Thyroid gland (tissue), 4 donors: ENCODE measurements around the gene FMN1. TPM values are rescaled to one million over a fixed set of nuclear protein-coding genes. Genes with fewer than 3 reads are reported as not detected.
"Not testable (repeated sequence)": the region's sequence is repeated elsewhere in the genome, so short reads cannot be mapped to it uniquely, and the experiment has no call there.

Source experiments
- DNase-seq, 2 donors: peaks; one replicate each; pipeline ENCODE4 v3.0.0-alpha.2; 2019
- H3K27ac ChIP-seq, 3 donors: fragments of 200-600 bp; sonication (generic); 1 replicate in 2 of 3; 2 replicates in 1 of 3; pipeline ENCODE4 v1.5.1; 2016 to 2019; ENCODE audit warnings: mild to moderate bottlenecking in 1 of 3, moderate library complexity in 1 of 3
- H3K27me3 ChIP-seq: fragments of 200-600 bp; sonication (generic); one replicate; pipeline ENCODE4 v1.5.1; 2019
- H3K36me3 ChIP-seq, 2 donors: fragments of 200-600 bp; sonication (generic); one replicate each; pipeline ENCODE4 v1.5.1; 2016 to 2019
- H3K4me1 ChIP-seq, 2 donors: fragments of 200-600 bp; sonication (generic); one replicate each; pipeline ENCODE4 v1.5.1; 2017 to 2019
- H3K4me3 ChIP-seq, 3 donors: fragments of 200-600 bp; sonication (generic); replicated peaks in 1 of 3; 1 replicate in 2 of 3; 2 replicates in 1 of 3; pipeline ENCODE4 v1.5.1; 2016; ENCODE audit warnings: mild to moderate bottlenecking in 1 of 3
- H3K9me3 ChIP-seq: fragments of 200-600 bp; sonication (generic); one replicate; pipeline ENCODE4 v1.5.1; 2017
- POLR2A ChIP-seq, 2 donors: fragments of 450-650 bp; IDR thresholded peaks; one replicate each; pipeline ENCODE4 v1.6.1; 2017; ENCODE audit warnings: antibody characterized with exemption in 2 of 2, mild to moderate bottlenecking in 2 of 2, moderate library complexity in 1 of 2
- WGBS, 2 donors: methylation state at CpG; one replicate each; pipeline ENCODE4 v1.1.5; 2017; 5-methylcytosine and 5-hydroxymethylcytosine counted together
- intact Hi-C: fragments of 100-400 bp; cut with DNase I; formaldehyde crosslinking; loops from one replicate; pipeline ENCODE4 v1.15.1; 2023
- total RNA-seq, 4 donors: library from RNA; depleted of rRNA; stranded (reverse); fragments of >200 nt; gene quantifications; one replicate each; pipeline ENCODE4 v1.2.3, GENCODE V29; 2016
- TF ChIP-seq, protein P1 (sequence below), 6 experiments: fragments of 200-600 bp in 3 of 6; fragments of 450-650 bp in 3 of 6; sonication (generic) in 3 of 6; IDR thresholded peaks; one replicate each; pipeline ENCODE4 v1.5.1; 2016 to 2019; ENCODE audit warnings: antibody characterized with exemption in 6 of 6, mild to moderate bottlenecking in 2 of 6, inconsistent platforms in 1 of 6, moderate library complexity in 1 of 6

The FMN1 gene
- total RNA-seq, 4 donors from 2014 or later: 13.8 to 28.3 (median 22.5) TPM

DNA sequence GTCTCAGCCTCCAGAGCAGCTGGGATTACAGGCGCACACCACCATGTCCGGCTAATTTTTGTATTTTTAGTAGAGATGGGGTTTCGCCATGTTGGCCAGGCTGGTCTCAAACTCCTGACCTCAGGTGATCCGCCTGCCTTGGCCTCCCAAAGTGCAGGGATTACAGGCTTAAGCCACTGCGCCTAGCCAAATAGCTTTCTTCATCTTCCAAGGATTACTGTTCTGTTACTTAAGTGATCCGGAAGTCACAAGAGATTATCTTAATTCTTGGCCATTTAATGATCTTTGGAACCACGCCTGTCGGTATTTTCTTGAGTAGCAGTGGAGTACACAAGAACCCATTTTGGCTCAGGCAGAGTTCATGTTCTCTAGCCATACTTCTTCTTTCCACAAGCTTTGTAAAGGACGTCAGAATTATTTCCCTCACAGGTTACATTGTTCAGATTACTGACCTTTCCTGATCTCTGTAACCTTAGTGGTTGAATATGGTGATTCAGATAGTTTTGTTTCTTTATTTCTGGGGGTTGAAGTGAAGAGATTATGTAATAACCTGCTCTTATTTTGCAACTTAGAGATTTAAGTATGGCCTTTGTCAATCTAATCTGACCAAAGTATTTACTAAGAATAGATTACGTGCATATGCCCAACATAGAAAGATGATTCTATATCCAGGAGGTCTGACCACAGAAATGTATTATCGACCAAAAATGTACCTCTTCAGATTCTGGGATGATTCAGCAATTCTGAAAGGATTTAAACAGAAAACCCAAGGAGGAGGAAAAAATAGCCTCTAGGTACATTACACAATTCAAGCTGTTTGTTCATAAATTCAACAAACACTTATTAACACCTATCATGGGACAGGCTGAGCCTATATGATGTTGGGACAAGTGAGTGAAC is 344.5 kb downstream of the FMN1 start:
- intact Hi-C loops: no loop called here
- Histone ChIP-seq H3K27ac (no peak overlapping the region), H3K4me1 (no peaks in the 10 kb centered on the region), H3K4me3 (no peak overlapping the region), H3K9me3 (no peaks in the 10 kb centered on the region), H3K27me3 (no peaks in the 10 kb centered on the region), H3K36me3 (no peaks in the 10 kb centered on the region)
- TF ChIP-seq POLR2A (IDR thresholded peaks at IDR 0.05): no peak
- TF ChIP-seq, protein P1, sequence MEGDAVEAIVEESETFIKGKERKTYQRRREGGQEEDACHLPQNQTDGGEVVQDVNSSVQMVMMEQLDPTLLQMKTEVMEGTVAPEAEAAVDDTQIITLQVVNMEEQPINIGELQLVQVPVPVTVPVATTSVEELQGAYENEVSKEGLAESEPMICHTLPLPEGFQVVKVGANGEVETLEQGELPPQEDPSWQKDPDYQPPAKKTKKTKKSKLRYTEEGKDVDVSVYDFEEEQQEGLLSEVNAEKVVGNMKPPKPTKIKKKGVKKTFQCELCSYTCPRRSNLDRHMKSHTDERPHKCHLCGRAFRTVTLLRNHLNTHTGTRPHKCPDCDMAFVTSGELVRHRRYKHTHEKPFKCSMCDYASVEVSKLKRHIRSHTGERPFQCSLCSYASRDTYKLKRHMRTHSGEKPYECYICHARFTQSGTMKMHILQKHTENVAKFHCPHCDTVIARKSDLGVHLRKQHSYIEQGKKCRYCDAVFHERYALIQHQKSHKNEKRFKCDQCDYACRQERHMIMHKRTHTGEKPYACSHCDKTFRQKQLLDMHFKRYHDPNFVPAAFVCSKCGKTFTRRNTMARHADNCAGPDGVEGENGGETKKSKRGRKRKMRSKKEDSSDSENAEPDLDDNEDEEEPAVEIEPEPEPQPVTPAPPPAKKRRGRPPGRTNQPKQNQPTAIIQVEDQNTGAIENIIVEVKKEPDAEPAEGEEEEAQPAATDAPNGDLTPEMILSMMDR (IDR thresholded peaks at IDR 0.05): no peak
- DNase-seq: no peak
- 90 to 92% methylated on average over 11 of the region's 11 CpGs for WGBS, 2 donors

DNA sequence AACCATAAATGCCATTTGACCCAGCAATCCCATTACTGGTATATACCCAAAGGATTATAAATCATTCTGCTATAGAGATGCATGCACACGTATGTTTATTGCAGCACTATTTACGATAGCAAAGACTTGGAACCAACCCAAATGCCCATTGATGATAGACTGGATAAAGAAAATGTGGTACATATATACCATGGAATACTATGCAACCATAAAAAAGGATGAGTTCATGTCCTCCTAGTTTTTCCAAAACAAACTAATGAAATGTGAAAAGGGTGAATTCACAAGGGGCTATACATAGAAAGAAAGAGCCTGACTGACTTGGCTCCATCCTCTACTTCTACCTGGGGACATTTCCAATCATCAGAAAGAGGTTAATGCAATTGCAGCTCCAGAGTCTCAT is 347.8 kb downstream of the FMN1 start:
- intact Hi-C loops, DNase-seq, H3K27me3 ChIP-seq, H3K27ac ChIP-seq, H3K36me3 ChIP-seq, H3K9me3 ChIP-seq, H3K4me3 ChIP-seq, H3K4me1 ChIP-seq: not testable (repeated sequence)
- WGBS, 2 donors: 94 to 98% methylated on average over 2 of the region's 2 CpGs

DNA sequence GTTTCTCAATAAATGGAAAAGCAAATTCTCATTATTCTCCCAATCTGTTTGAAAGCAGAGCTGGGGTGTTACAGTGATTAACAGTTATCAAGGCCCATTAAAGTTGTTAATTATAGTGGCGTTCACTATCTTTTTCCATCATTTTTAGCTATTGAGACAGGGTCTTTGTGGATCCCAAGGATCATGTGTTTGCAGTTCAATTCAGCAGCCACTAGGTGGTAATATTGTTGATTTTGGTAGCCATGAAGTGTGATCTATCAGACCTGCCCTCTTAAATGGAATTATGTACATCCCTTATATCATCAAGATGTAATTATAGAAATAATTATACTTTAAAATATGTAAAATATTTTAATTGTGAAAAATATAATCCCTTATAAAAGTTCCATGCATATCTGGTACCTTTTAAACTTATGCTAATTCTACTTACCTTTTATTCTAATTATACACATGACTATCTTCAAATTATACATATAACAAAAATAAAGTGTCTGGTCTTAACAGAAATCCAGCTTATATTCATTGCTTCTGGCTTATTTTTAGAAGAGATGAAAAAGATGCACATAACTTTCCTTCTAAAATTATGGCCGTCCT is 350.3 kb downstream of the FMN1 start:
- WGBS, 2 donors: 78 to 79% methylated on average over 2 of the region's 2 CpGs

GRCh38 chr15:32843219-32843815 is 351.2 kb downstream of the FMN1 start:
- H3K27ac ChIP-seq: no peak overlapping the region
- intact Hi-C loops: no loop called here
- H3K4me3 ChIP-seq: no peak overlapping the region
- H3K27me3 ChIP-seq: no peaks in the 10 kb centered on the region
- WGBS, 2 donors: 74 to 78% methylated on average over 6 of the region's 6 CpGs
- no peak for DNase-seq
- H3K9me3 ChIP-seq: no peaks in the 10 kb centered on the region
- H3K36me3 ChIP-seq: no peaks in the 10 kb centered on the region
- no peak for TF ChIP-seq POLR2A (IDR thresholded peaks at IDR 0.05)
- TF ChIP-seq, protein P1 (IDR thresholded peaks at IDR 0.05): no peak
- H3K4me1 ChIP-seq: no peaks in the 10 kb centered on the region

More for the DNA sequence above, 350.3 kb downstream of the FMN1 start:
- Histone ChIP-seq H3K27ac (no peak overlapping the region), H3K9me3 (no peaks in the 10 kb centered on the region), H3K27me3 (no peaks in the 10 kb centered on the region), H3K4me1 (no peaks in the 10 kb centered on the region), H3K36me3 (no peaks in the 10 kb centered on the region), H3K4me3 (no peak overlapping the region)
- TF ChIP-seq, protein P1 (IDR thresholded peaks at IDR 0.05): peak in 5 of 6 experiments; percentile 38 to 67 (median 54)
- no peak for TF ChIP-seq POLR2A (IDR thresholded peaks at IDR 0.05)
- intact Hi-C loops: no loop called here
- no peak for DNase-seq

DNA sequence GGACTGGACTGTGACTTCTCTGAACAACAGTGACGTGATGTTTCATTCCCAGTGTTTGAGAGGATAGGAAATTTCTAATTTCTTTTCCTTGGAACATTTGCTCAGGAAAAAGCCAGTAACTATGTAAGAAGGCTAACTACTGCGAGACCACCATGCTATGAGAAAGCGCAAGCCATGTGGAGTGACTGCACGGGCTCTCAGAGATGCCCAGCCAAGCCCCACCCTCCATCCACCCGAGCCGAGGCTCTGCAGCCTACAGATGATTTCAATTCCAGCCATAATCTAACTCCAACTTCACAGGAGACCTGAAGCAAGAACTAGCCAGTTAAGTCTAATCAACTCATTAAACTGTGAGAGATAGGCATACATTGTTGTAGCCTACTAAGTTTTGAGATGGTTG is 352.4 kb downstream of the FMN1 start:
- H3K4me1 ChIP-seq: no peaks in the 10 kb centered on the region
- TF ChIP-seq, protein P1 (IDR thresholded peaks at IDR 0.05): no peak
- TF ChIP-seq POLR2A (IDR thresholded peaks at IDR 0.05): no peak
- H3K4me3 ChIP-seq: no peak overlapping the region
- H3K27me3 ChIP-seq: no peaks in the 10 kb centered on the region
- H3K9me3 ChIP-seq: no peaks in the 10 kb centered on the region
- DNase-seq: no peak
- WGBS, 2 donors: 78 to 86% methylated on average over 3 to 6 of the region's 6 CpGs
- H3K27ac ChIP-seq: no peak overlapping the region
- intact Hi-C loops: no loop called here
- H3K36me3 ChIP-seq: no peaks in the 10 kb centered on the region
